K562 (cell line): ENCODE measurements around the gene ERP44. TPM values are rescaled to one million over a fixed set of nuclear protein-coding genes. Genes with fewer than 3 reads are reported as not detected.

Experiments used
- CC2D1A ChIP-seq: fragments of 450-650 bp; IDR thresholded peaks from 2 replicates; pipeline ENCODE4 v1.6.1; 2017; ENCODE audit warnings: mild to moderate bottlenecking
- CGGBP1 ChIP-seq: fragments of 250-450 bp; sonication (Bioruptor Pico); IDR thresholded peaks from 2 replicates; pipeline ENCODE4 v1.9.0; 2021; ENCODE audit warnings: mild to moderate bottlenecking
- DNMT1 ChIP-seq: fragments of 450-650 bp; IDR thresholded peaks from 2 replicates; pipeline ENCODE4 v1.6.1; 2016; ENCODE audit warnings: antibody characterized with exemption, mild to moderate bottlenecking
- FOXJ2 ChIP-seq: fragments of 200-800 bp; sonication (Bioruptor generic); IDR thresholded peaks from 2 replicates; pipeline ENCODE4 v1.6.1; 2016; ENCODE audit warnings: missing genetic modification characterization, missing compliant biosample characterization
- L3MBTL2 ChIP-seq: fragments of 450-650 bp; IDR thresholded peaks from 2 replicates; pipeline ENCODE4 v1.6.1; 2016; ENCODE audit warnings: mild to moderate bottlenecking, moderate library complexity
- MAFK ChIP-seq: IDR thresholded peaks from 2 replicates; pipeline ENCODE4 v1.6.1; 2011; ENCODE audit warnings: low read length, improper control_type of control experiment
- MNT ChIP-seq, 2 experiments: fragments of 450-650 bp; conservative IDR thresholded peaks; 2 replicates each; pipeline ENCODE4 v1.6.1; 2017; ENCODE audit warnings: mild to moderate bottlenecking in 2 of 2, moderate library complexity in 2 of 2
- MTA1 ChIP-seq: fragments of 450-650 bp; IDR thresholded peaks from 2 replicates; pipeline ENCODE4 v1.6.1; 2017; ENCODE audit warnings: borderline replicate concordance
- NCOA6 ChIP-seq: fragments of 450-650 bp; IDR thresholded peaks from 2 replicates; pipeline ENCODE4 v1.6.1; 2017; ENCODE audit warnings: mild to moderate bottlenecking
- PHB2 ChIP-seq: fragments of 450-650 bp; IDR thresholded peaks from 2 replicates; pipeline ENCODE4 v1.6.1; 2017; ENCODE audit warnings: low read depth
- POU5F1 ChIP-seq: fragments of 150-350 bp; IDR thresholded peaks from 2 replicates; pipeline ENCODE4 v1.6.1; 2014; ENCODE audit warnings: borderline replicate concordance, low read length, low read depth, mild to moderate bottlenecking; ENCODE audit not compliant: partially characterized antibody
- PRDM10 ChIP-seq: fragments of 450-650 bp; IDR thresholded peaks from 2 replicates; pipeline ENCODE4 v1.6.1; 2018; ENCODE audit not compliant: partially characterized antibody
- PRMT5 ChIP-seq: sonication (generic); formaldehyde crosslinking; IDR thresholded peaks from 2 replicates; pipeline ENCODE4 v1.5.0; 2020; ENCODE audit warnings: missing genetic modification reagents
- RBM15 ChIP-seq: fragments of 200-400 bp; formaldehyde crosslinking; IDR thresholded peaks from 2 replicates; pipeline ENCODE4 v1.6.1; 2018; ENCODE audit warnings: mild to moderate bottlenecking, low read length, moderate library complexity; ENCODE audit not compliant: insufficient read depth
- SMAD4 ChIP-seq: fragments of 250-450 bp; sonication (Bioruptor Pico); conservative IDR thresholded peaks from 2 replicates; pipeline ENCODE4 v1.8.0; 2021; ENCODE audit warnings: inconsistent platforms, mild to moderate bottlenecking, moderate library complexity
- USF2 ChIP-seq: sonication (generic); formaldehyde crosslinking; IDR thresholded peaks from 2 replicates; pipeline ENCODE4 v1.5.0; 2020; ENCODE audit warnings: missing genetic modification reagents
- polyA plus RNA-seq, 8 experiments: library from polyadenylated mRNA; depleted of rRNA in 4 of 8; stranded (reverse) in 5 of 8; unstranded in 3 of 8; fragments of >200 nt; fragmentation: Nextera tagmentation in 2 of 8; fragmentation: Illumina TruSeq in 1 of 8; extraction: Ambion mirVana in 2 of 8; extraction: Trizol in 1 of 8; gene quantifications; 2 replicates each; pipeline versions ENCODE4 v1.2.1 to v1.2.3, GENCODE V29; 2011 to 2014; ENCODE audit warnings: inconsistent platforms in 1 of 8, missing spikeins in 1 of 8
- total RNA-seq, 7 experiments: library from RNA; depleted of rRNA in 6 of 7; stranded (reverse); fragments of >200 nt in 6 of 7; fragmentation: Illumina TruSeq in 2 of 7; extraction: Trizol in 2 of 7; gene quantifications; 2 replicates each; pipeline versions ENCODE4 v1.2.1 to v1.2.3, GENCODE V29; 2011 to 2021; ENCODE audit warnings: low replicate concordance in 1 of 7
- TF ChIP-seq, protein P1 (sequence below): fragments of 250-450 bp; sonication (Bioruptor Pico); IDR thresholded peaks from 2 replicates; pipeline ENCODE4 v1.8.0; 2021; ENCODE audit warnings: borderline replicate concordance, mild to moderate bottlenecking, moderate library complexity; ENCODE audit not compliant: poor library complexity, severe bottlenecking

Gene ERP44
- total and polyA plus RNA-seq, 9 of the 15 experiments (the other 6 are each of a cell fraction or from before 2014, with no cell fraction given) = 9.2 to 23.4 (median 13.6) TPM

- TF ChIP-seq PRDM10 = peak; percentile 61
- TF ChIP-seq POU5F1 = no peak
- no peak for TF ChIP-seq MAFK
- TF ChIP-seq, protein P1, sequence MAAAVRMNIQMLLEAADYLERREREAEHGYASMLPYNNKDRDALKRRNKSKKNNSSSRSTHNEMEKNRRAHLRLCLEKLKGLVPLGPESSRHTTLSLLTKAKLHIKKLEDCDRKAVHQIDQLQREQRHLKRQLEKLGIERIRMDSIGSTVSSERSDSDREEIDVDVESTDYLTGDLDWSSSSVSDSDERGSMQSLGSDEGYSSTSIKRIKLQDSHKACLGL = no peak
- TF ChIP-seq SMAD4 (CRISPR knock-in tag) = peak; percentile 31; the same call in 1 of the 2 replicates
- TF ChIP-seq RBM15 = no peak
- no peak for TF ChIP-seq PHB2
- TF ChIP-seq USF2 (CRISPR knock-in tag) = no peak
- TF ChIP-seq FOXJ2 = no peak
- peak; percentile 75; the same call in 1 of the 2 replicates for TF ChIP-seq CC2D1A
- TF ChIP-seq CGGBP1 (CRISPR knock-in tag) = no peak
- TF ChIP-seq DNMT1 = no peak
- TF ChIP-seq MNT (conservative IDR thresholded peaks at IDR 0.05) = peak; percentile 15 to 38; a peak in 1 of 4 replicates
- 0 out of 2 replicates have a peak, but pooled peaks have one; percentile 48 for TF ChIP-seq MTA1
- no peak for TF ChIP-seq L3MBTL2
- no peak for TF ChIP-seq PRMT5 (CRISPR knock-in tag)
- no peak for TF ChIP-seq NCOA6
Measured at GRCh38 chr9:100070104-100071041, 28.4 kb downstream of the ERP44 start (continued).
